ENCODE data around the gene SALL3.

SALL3 gene

GRCh38 chr18:78965917-78966792 is 13.5 kb upstream of the SALL3 start:
- DNase-seq, result no peak

- no peak for DNase-seq
These were observed 12.9 kb upstream of the SALL3 start for GRCh38 chr18:78966793-78967106.

GRCh38 chr18:78967692-78968091 is 11.9 kb upstream of the SALL3 start:
- no peak for DNase-seq

GRCh38 chr18:78969574-78970315 is 9.9 kb upstream of the SALL3 start:
- DNase-seq, result no peak

GRCh38 chr18:78970774-78971333 is 8.8 kb upstream of the SALL3 start:
- DNase-seq, result no peak

- no peak for DNase-seq
These were observed 7.9 kb upstream of the SALL3 start for GRCh38 chr18:78971511-78972245.

- no peak for DNase-seq
These were observed 7.2 kb upstream of the SALL3 start for GRCh38 chr18:78972385-78972918.

GRCh38 chr18:78972930-78973331 is 6.7 kb upstream of the SALL3 start:
- DNase-seq, result no peak

- DNase-seq, result no peak
These were observed 6.1 kb upstream of the SALL3 start for GRCh38 chr18:78973357-78974083.

GRCh38 chr18:78974115-78974761 is 5.4 kb upstream of the SALL3 start:
- no peak for DNase-seq

GRCh38 chr18:78975292-78975691 is 4.3 kb upstream of the SALL3 start:
- DNase-seq, result no peak

GRCh38 chr18:78975699-78976335 is 3.8 kb upstream of the SALL3 start:
- no peak for DNase-seq

- DNase-seq, result no peak
These were observed 2.6 kb upstream of the SALL3 start for GRCh38 chr18:78976765-78977636.

- DNase-seq, result no peak
These were observed 1.8 kb upstream of the SALL3 start for GRCh38 chr18:78977637-78978348.

GRCh38 chr18:78978349-78979055 is 1.1 kb upstream of the SALL3 start:
- DNase-seq, result no peak

GRCh38 chr18:78979056-78979729 is 425 bp upstream of the SALL3 start:
- no peak for DNase-seq

- DNase-seq, result no peak
These were observed 707 bp downstream of the SALL3 start for GRCh38 chr18:78980279-78980771.

GRCh38 chr18:78980777-78981380 is 1.3 kb downstream of the SALL3 start:
- DNase-seq, result no peak

Data from activated naive CD4-positive, alpha-beta T cell treated with Interleukin-2 at 50 U/mL for 16 hours (primary cell).